HepG2 (cell line): Measurements from ENCODE around the gene TSKU. TPM values are rescaled to one million over a fixed set of nuclear protein-coding genes. Genes with fewer than 3 reads are reported as not detected.

Experiments used
- ATAC-seq: fragments of 200-7000 bp; cut with Tn5 transposase; 3 replicates; pipeline ENCODE4 v1.9.1; 2020; ENCODE audit warnings: mild to moderate bottlenecking, moderate library complexity
- BruUV-seq: library from RNA; stranded (reverse); fragments of 400-500 nt; replicated peaks from 2 replicates; lab custom pipeline; 2021; lab: Mats Ljungman, UMichigan
- CTCF ChIA-PET: fragments of 300-600 bp; formaldehyde crosslinking; extraction: SDS; loops from one replicate; lab custom pipeline; 2021; ENCODE audit warnings: low total read pairs, inconsistent platforms, low intra/inter-chr PET ratio; lab: Yijun Ruan, JAX
- POLR2A ChIA-PET: fragments of 350-600 bp; sonication (Branson Sonifier 250); formaldehyde crosslinking; loops from one replicate; lab custom pipeline; 2020; ENCODE audit warnings: antibody characterized with exemption, inconsistent platforms; lab: Yijun Ruan, JAX
- DNase-seq: peaks from one replicate; pipeline ENCODE4 v3.0.0-alpha.2; 2015; ENCODE audit warnings: low spot score
- FAIRE-seq: peaks from 3 replicates; lab custom pipeline; 2011; peaks lifted over from hg19 to GRCh38; lab: Jason Lieb, UNC
- H2AFZ ChIP-seq: one replicate; pipeline ENCODE4 v1.6.1; 2011; ENCODE audit warnings: low read length, inconsistent platforms
- H3K27ac ChIP-seq: fragments of 300-600 bp; 3 replicates; pipeline ENCODE4 v1.8.0; 2011; ENCODE audit warnings: mixed run types, mild to moderate bottlenecking, mixed read lengths, low read length, inconsistent platforms; ENCODE audit not compliant: insufficient read depth; ENCODE audit errors: extremely low read length
- H3K27me3 ChIP-seq, 2 experiments: fragments of 200-600 bp in 1 of 2; 2 replicates in 1 of 2; 3 replicates in 1 of 2; pipeline versions ENCODE4 v1.6.0 to v1.8.0; 2011; ENCODE audit warnings: low read length in 2 of 2, mild to moderate bottlenecking in 2 of 2, moderate library complexity in 2 of 2, inconsistent platforms in 1 of 2; ENCODE audit not compliant: insufficient read depth in 2 of 2, control insufficient read depth in 1 of 2
- H3K36me3 ChIP-seq, 2 experiments: fragments of 200-600 bp in 1 of 2; replicated peaks in 1 of 2; 2 replicates in 1 of 2; 3 replicates in 1 of 2; pipeline versions ENCODE4 v1.5.1 to v1.8.0; 2011; ENCODE audit warnings: low read length in 2 of 2, inconsistent platforms in 1 of 2; ENCODE audit not compliant: insufficient read depth in 2 of 2, control insufficient read depth in 1 of 2
- H3K4me1 ChIP-seq: 2 replicates; pipeline ENCODE4 v1.5.1; 2012; ENCODE audit warnings: low read length, inconsistent platforms; ENCODE audit not compliant: insufficient read depth
- H3K4me2 ChIP-seq: 2 replicates; pipeline ENCODE4 v1.6.0; 2011; ENCODE audit warnings: low read depth, low read length, inconsistent platforms
- H3K4me3 ChIP-seq, 3 experiments: fragments of 200-600 bp in 1 of 3; sonication (generic), shearing (Covaris generic) in 1 of 3; replicated peaks in 1 of 3; 2 replicates each; pipeline ENCODE4 v1.5.1; 2011 to 2016; ENCODE audit warnings: low read length in 3 of 3, inconsistent platforms in 2 of 3, low read depth in 2 of 3, mild to moderate bottlenecking in 2 of 3, control low read depth in 1 of 3, mixed read lengths in 1 of 3; ENCODE audit not compliant: insufficient read depth in 1 of 3
- H3K79me2 ChIP-seq: one replicate; pipeline ENCODE4 v1.6.1; 2011; ENCODE audit warnings: low read length, inconsistent platforms; ENCODE audit not compliant: insufficient read depth
- H3K9ac ChIP-seq: 2 replicates; pipeline ENCODE4 v1.6.0; 2011; ENCODE audit warnings: mild to moderate bottlenecking, low read depth, low read length, inconsistent platforms; ENCODE audit not compliant: insufficient read depth
- H3K9me3 ChIP-seq: 2 replicates; pipeline ENCODE4 v1.5.1; 2012; ENCODE audit warnings: mild to moderate bottlenecking, low read length
- H4K20me1 ChIP-seq: 2 replicates; pipeline ENCODE4 v1.6.0; 2011; ENCODE audit warnings: inconsistent platforms, mild to moderate bottlenecking, low read length, moderate library complexity; ENCODE audit not compliant: insufficient read depth
- E2F2 ChIP-seq: sonication (generic); formaldehyde crosslinking; IDR thresholded peaks from 2 replicates; pipeline ENCODE4 v1.4.0; 2020; ENCODE audit warnings: missing genetic modification reagents, borderline replicate concordance
- HMGA1 ChIP-seq: sonication (generic); formaldehyde crosslinking; conservative IDR thresholded peaks from 2 replicates; pipeline ENCODE4 v1.4.0; 2020; ENCODE audit warnings: missing genetic modification reagents
- KDM3A ChIP-seq: IDR thresholded peaks from 2 replicates; pipeline ENCODE4 v1.6.1; 2018; ENCODE audit warnings: low read depth, missing compliant biosample characterization
- POLR2G ChIP-seq: fragments of 200-400 bp; formaldehyde crosslinking; IDR thresholded peaks from 2 replicates; pipeline ENCODE4 v1.6.1; 2018; ENCODE audit warnings: mild to moderate bottlenecking, low read depth, low read length, moderate library complexity
- SAP130 ChIP-seq: IDR thresholded peaks from 2 replicates; pipeline ENCODE4 v1.6.1; 2016; ENCODE audit warnings: low read depth
- TCF7 ChIP-seq: sonication (generic); IDR thresholded peaks from 2 replicates; pipeline ENCODE4 v1.6.1; 2016; ENCODE audit warnings: antibody characterized with exemption, low read depth
- ZNF549 ChIP-seq: sonication (generic); formaldehyde crosslinking; IDR thresholded peaks from 2 replicates; pipeline ENCODE4 v1.5.0; 2020; ENCODE audit warnings: missing genetic modification reagents
- ZNF562 ChIP-seq: sonication (generic); formaldehyde crosslinking; IDR thresholded peaks from 2 replicates; pipeline ENCODE4 v1.8.0; 2022; ENCODE audit warnings: missing genetic modification reagents, borderline replicate concordance
- ZSCAN31 ChIP-seq: sonication (generic); formaldehyde crosslinking; IDR thresholded peaks from 2 replicates; pipeline ENCODE4 v1.5.0; 2020; ENCODE audit warnings: low read depth, mild to moderate bottlenecking, missing genetic modification reagents
- WGBS: methylation state at CpG from one replicate; pipeline ENCODE4 v1.1.6; 2017; ENCODE audit warnings: low lambda C conversion rate; 5-methylcytosine and 5-hydroxymethylcytosine counted together
- in situ Hi-C: cut with HindIII; loops from 2 replicates; pipeline ENCODE4 v1.10.0; 2017; ENCODE audit warnings: low pct_unique_long_range_greater_than_20kb; ENCODE audit not compliant: extremely low pct_ligation_motif_present
- intact Hi-C: fragments of 100-400 bp; cut with micrococcal nuclease; formaldehyde crosslinking; loops from one replicate; pipeline ENCODE4 v1.10.0; 2022; ENCODE audit not compliant: unreplicated experiment
- polyA plus RNA-seq, 8 experiments: library from polyadenylated mRNA; depleted of rRNA in 3 of 8; stranded (reverse) in 7 of 8; unstranded in 1 of 8; fragments of >200 nt; fragmentation: Illumina TruSeq in 4 of 8; extraction: Trizol in 4 of 8; gene quantifications; 2 replicates each; pipeline versions ENCODE4 v1.2.1 to v1.2.3, GENCODE V29; 2011 to 2016; ENCODE audit warnings: low read depth in 4 of 8, missing spikeins in 1 of 8, mixed read lengths in 1 of 8; ENCODE audit not compliant: insufficient read depth in 1 of 8
- total RNA-seq, 5 experiments: library from RNA; depleted of rRNA; stranded (reverse); fragments of >200 nt; fragmentation: Illumina TruSeq; extraction: Trizol; gene quantifications; 2 replicates each; pipeline ENCODE4 v1.2.3, GENCODE V29; 2016; ENCODE audit warnings: low read depth in 1 of 5
- TF ChIP-seq, protein P1 (sequence below): sonication (generic); formaldehyde crosslinking; IDR thresholded peaks from 2 replicates; pipeline ENCODE4 v1.4.0; 2020; ENCODE audit warnings: mild to moderate bottlenecking, missing genetic modification reagents
- TF ChIP-seq, protein P2 (sequence below): sonication (generic); formaldehyde crosslinking; IDR thresholded peaks from 2 replicates; pipeline ENCODE4 v1.5.0; 2020; ENCODE audit warnings: missing genetic modification reagents
- TF ChIP-seq, protein P3 (sequence below): sonication (generic); formaldehyde crosslinking; IDR thresholded peaks from 2 replicates; pipeline ENCODE4 v1.8.0; 2022; ENCODE audit warnings: missing genetic modification reagents, mild to moderate bottlenecking, inconsistent platforms, borderline replicate concordance
- TF ChIP-seq, protein P4 (sequence below): sonication (generic); formaldehyde crosslinking; IDR thresholded peaks from 2 replicates; pipeline ENCODE4 v1.8.1; 2023; ENCODE audit warnings: mild to moderate bottlenecking, inconsistent platforms, moderate library complexity, missing genetic modification reagents, borderline replicate concordance
- TF ChIP-seq, protein P5 (sequence below): sonication (generic); formaldehyde crosslinking; IDR thresholded peaks from 2 replicates; pipeline ENCODE4 v1.9.0; 2022; ENCODE audit warnings: missing genetic modification reagents, mild to moderate bottlenecking, borderline replicate concordance

Gene TSKU
- total and polyA plus RNA-seq, 2 of the 13 experiments (the other 11 are each of a cell fraction or from before 2014, with no cell fraction given), result 20.3 to 21.4 TPM

DNA sequence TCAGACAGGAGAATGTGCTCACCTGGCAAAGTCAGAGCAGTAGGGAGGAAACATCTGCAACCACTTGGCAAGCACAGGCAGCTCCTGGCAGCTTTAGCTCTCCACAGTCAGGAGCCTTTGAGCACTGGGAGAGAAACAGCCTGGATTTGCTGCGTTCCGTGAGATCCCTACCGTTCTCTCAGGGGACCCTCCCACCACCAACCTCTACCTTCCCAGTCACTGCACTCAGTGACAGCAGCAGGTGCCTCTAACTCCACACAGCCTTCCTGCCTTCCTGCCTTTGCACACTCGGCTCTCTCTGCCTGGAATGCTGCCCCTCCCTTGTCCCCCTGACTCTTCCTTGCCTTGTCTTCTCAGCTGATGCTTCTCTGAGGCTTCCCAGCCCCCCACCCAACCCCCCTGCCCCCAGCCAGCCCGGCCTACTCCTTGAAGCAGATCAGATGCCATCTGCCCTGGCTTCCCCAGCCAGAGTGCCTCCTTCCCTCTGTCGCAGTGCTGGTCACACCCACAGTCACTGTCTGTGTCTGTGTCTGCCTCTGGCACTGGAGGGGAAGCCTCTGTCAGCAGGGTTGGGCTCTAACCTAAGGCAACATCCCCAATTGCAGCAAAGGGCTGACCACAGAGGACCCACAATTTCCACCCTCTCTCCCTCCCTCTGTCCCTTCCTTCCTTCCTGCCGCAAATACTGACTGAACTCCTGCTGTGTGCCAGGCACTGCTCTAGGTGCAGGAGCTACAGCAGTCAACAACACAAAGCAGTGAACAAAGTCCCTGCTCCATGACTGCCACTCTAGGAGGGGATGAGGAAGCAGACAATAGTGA, 14.9 kb upstream of the TSKU start:
- Histone ChIP-seq H3K27me3 (no peaks in the 10 kb centered on the region), H3K27ac (peak overlapping the region; percentile 88), H4K20me1 (no peaks in the 10 kb centered on the region), H3K9ac (peak overlapping the region; percentile 64), H3K79me2 (no peaks in the 10 kb centered on the region), H3K4me3 (peak overlapping the region; percentile 18 to 57 (median 34); a peak in 3 of 6 replicates), H3K4me2 (peak overlapping the region; percentile 78), H3K36me3 (no peaks in the 10 kb centered on the region), H2AFZ (no peak overlapping the region), H3K4me1 (peaks cover 89% of the 10 kb centered on the region), H3K9me3 (no peaks in the 10 kb centered on the region)
- no TSS peak for BruUV-seq
- intact Hi-C loops (no loop called here), in situ Hi-C loops (no loop called here)
- FAIRE-seq (peak; percentile 68), DNase-seq (peak; percentile 29), ATAC-seq (peak; percentile 33)
- CTCF ChIA-PET, result no interaction called here
- POLR2A ChIA-PET, result interaction anchor here (0.7 to 4.8 kb wide), 6 partner anchors 13 to 24 kb away, joined by 3 to 100 read pairs (median 8); partner anchors contain the start of gene TSKU
- 20% methylated on average over 4 of the region's 7 CpGs for WGBS
- TF ChIP-seq E2F2 (CRISPR knock-in tag) (no peak), ZNF562 (no peak), ZSCAN31 (CRISPR knock-in tag) (0 out of 2 replicates have a peak, but pooled peaks have one; percentile 8), ZNF549 (no peak), KDM3A (no peak), HMGA1 (CRISPR knock-in tag) (no peak), SAP130 (CRISPR knock-in tag) (peak; percentile 47), TCF7 (no peak), POLR2G (0 out of 2 replicates have a peak, but pooled peaks have one; percentile 5)
- TF ChIP-seq, protein P1, sequence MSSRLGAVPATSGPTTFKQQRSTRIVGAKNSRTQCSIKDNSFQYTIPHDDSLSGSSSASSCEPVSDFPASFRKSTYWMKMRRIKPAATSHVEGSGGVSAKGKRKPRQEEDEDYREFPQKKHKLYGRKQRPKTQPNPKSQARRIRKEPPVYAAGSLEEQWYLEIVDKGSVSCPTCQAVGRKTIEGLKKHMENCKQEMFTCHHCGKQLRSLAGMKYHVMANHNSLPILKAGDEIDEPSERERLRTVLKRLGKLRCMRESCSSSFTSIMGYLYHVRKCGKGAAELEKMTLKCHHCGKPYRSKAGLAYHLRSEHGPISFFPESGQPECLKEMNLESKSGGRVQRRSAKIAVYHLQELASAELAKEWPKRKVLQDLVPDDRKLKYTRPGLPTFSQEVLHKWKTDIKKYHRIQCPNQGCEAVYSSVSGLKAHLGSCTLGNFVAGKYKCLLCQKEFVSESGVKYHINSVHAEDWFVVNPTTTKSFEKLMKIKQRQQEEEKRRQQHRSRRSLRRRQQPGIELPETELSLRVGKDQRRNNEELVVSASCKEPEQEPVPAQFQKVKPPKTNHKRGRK (CRISPR knock-in tag), result no peak
- TF ChIP-seq, protein P2, sequence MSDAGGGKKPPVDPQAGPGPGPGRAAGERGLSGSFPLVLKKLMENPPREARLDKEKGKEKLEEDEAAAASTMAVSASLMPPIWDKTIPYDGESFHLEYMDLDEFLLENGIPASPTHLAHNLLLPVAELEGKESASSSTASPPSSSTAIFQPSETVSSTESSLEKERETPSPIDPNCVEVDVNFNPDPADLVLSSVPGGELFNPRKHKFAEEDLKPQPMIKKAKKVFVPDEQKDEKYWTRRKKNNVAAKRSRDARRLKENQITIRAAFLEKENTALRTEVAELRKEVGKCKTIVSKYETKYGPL, result no peak
- TF ChIP-seq, protein P3, sequence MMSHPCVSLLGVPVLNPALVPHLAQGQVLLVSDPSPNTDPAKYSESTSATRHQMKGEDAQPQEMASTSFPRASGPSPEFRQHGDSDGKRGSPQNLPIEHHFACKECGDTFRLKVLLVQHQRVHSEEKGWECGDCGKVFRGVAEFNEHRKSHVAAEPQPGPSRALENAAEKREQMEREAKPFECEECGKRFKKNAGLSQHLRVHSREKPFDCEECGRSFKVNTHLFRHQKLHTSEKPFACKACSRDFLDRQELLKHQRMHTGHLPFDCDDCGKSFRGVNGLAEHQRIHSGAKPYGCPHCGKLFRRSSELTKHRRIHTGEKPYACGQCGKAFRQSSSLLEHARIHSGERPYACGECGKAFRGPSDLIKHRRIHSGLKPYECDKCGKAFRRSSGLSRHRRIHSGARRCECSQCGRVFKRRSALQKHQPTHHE (CRISPR knock-in tag), result no peak
- TF ChIP-seq, protein P4, sequence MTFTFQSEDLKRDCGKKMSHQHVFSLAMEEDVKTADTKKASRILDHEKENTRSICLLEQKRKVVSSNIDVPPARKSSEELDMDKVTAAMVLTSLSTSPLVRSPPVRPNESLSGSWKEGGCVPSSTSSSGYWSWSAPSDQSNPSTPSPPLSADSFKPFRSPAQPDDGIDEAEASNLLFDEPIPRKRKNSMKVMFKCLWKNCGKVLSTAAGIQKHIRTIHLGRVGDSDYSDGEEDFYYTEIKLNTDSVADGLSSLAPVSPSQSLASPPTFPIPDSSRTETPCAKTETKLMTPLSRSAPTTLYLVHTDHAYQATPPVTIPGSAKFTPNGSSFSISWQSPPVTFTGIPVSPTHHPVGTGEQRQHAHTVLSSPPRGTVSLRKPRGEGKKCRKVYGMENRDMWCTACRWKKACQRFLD (CRISPR knock-in tag), result no peak
- TF ChIP-seq, protein P5, sequence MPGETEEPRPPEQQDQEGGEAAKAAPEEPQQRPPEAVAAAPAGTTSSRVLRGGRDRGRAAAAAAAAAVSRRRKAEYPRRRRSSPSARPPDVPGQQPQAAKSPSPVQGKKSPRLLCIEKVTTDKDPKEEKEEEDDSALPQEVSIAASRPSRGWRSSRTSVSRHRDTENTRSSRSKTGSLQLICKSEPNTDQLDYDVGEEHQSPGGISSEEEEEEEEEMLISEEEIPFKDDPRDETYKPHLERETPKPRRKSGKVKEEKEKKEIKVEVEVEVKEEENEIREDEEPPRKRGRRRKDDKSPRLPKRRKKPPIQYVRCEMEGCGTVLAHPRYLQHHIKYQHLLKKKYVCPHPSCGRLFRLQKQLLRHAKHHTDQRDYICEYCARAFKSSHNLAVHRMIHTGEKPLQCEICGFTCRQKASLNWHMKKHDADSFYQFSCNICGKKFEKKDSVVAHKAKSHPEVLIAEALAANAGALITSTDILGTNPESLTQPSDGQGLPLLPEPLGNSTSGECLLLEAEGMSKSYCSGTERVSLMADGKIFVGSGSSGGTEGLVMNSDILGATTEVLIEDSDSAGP (CRISPR knock-in tag), result no peak
